GF-D8 (cell line): ENCODE results near the gene PRSS50.

Experiments used
- DNase-seq: peaks from one replicate; lab custom pipeline; 2025; lab: John Stamatoyannopoulos, UW

PRSS50 gene

GRCh38 chr3:46692566-46692990, 25.1 kb downstream of the PRSS50 start:
- no peak for DNase-seq

- DNase-seq = no peak
Observed at GRCh38 chr3:46690798-46691197, 26.9 kb downstream of the PRSS50 start.

DNA sequence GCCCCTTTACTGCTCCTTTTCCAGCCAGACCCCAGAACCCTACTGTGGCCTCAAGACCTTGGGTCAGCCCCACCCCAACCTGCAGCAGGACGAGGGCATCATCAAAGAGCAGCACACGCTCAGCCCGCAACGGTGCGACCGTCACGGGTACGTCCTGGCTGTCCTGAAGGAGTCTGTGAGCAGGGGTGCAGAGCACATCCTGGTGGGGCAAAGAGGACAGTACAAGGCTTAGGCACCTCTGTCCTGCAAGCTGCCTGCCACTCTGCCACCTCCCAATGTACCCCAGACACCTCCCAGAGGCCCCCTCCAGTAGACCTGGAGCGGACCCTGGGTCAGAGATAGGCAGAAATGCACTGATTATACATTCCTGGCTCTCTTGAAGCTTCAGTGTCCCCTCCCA, 32.2 kb downstream of the PRSS50 start:
- DNase-seq = no peak

- no peak for DNase-seq
Observed at GRCh38 chr3:46684891-46685290, 32.8 kb downstream of the PRSS50 start.

GRCh38 chr3:46682974-46683373, 34.7 kb downstream of the PRSS50 start:
- no peak for DNase-seq

DNA sequence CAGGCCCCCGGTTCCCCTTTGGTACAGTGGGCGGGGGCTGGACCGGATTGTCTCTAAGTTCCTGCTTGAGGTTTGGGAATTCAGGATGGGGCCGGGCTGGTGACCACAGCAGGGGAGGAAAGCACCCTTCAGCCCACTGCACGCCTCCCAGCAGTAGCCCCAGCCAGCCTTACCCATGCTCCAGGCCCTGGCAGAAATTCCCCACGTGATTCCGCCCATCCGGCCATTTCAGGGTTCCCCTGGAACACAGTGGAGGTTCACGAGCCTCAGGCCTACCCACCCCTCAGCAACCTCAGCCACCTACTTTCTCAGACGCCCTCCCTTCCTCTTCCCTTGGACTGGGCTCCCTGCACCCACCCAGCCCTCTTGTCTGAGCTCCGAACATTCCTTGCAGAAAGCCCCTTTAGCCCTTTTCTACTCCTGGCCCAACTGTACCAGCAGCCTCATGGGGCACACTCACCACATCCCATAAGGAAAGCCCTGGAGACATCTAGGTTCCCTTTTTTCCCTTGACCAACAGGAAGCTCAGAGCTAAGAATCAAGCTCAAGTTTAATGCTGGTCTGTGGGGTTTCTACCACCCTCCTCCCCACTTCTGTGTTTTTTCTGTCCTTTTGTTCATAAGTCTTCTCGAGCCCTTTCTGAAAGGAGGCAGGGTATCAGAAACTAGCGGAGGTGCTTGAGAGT, 35.7 kb downstream of the PRSS50 start:
- DNase-seq = no peak

GRCh38 chr3:46681387-46681786, 36.3 kb downstream of the PRSS50 start:
- no peak for DNase-seq

DNA sequence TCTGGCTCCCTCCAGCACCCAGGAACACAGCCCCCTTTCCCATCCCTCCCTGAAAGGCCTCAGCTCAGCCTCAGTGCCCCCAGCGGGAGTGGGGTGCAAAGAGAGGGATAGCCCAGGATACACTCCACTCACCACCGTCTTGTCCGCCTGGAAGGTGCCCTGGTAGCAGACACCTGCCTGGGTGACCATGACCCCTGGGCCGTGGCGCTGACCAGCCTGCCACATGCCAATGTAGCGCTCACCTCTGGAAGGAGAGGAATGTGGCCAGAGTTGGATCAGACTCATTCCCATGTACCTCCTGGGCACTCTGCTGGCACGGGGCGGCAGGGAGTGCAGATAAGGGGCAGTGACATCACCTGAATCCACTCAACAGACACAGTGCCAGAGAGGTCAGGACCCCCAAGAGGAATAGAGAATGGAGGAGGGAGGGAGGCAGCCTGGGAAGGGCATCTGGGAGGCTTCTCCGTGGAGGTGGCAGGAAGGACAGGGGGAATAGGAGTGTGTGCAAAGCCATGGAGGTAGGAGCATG, 37.3 kb downstream of the PRSS50 start:
- DNase-seq = no peak

- DNase-seq = no peak
Observed at GRCh38 chr3:46679681-46680080, 38.0 kb downstream of the PRSS50 start.

GRCh38 chr3:46678280-46678679, 39.4 kb downstream of the PRSS50 start:
- no peak for DNase-seq

- DNase-seq = no peak
Observed at GRCh38 chr3:46677411-46677726, 40.3 kb downstream of the PRSS50 start.

GRCh38 chr3:46676601-46677410, 40.9 kb downstream of the PRSS50 start:
- DNase-seq = no peak

DNA sequence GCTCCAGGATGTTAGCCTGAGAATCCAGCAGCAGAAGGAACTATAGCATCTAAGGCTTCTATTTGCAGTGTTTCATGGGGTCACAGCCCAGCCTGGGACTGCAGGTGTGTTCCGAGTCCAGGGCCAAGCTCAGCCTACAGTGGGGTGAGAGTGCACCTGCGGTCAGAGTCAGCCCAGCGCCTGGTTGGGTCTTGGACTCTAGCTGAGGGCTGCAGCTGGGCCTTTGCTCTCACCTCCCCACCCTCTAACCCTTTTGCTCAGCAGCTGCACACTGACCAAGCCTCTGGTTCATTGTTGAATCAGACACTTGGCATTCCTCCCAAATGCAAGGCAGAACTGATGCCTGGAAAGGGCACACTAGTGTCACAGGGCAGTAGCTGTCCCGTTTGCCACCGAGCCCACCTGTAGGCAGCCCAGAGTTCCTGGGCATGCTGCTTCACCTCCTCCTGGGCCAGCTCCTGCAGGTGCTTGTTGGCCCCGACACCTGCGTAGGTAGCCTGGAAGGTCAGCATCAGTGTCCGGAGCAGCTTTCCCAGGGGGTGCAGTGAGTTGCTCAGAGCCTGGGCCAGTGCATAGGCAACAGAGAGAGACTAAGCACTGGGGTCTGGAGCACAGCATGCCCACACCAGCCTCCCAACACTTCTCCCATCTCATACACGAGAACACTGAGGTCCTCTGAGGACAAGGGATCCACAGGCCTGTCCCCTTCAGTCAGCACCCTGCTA, 41.7 kb downstream of the PRSS50 start:
- DNase-seq = no peak

GRCh38 chr3:46675426-46675825, 42.2 kb downstream of the PRSS50 start:
- DNase-seq = no peak

DNA sequence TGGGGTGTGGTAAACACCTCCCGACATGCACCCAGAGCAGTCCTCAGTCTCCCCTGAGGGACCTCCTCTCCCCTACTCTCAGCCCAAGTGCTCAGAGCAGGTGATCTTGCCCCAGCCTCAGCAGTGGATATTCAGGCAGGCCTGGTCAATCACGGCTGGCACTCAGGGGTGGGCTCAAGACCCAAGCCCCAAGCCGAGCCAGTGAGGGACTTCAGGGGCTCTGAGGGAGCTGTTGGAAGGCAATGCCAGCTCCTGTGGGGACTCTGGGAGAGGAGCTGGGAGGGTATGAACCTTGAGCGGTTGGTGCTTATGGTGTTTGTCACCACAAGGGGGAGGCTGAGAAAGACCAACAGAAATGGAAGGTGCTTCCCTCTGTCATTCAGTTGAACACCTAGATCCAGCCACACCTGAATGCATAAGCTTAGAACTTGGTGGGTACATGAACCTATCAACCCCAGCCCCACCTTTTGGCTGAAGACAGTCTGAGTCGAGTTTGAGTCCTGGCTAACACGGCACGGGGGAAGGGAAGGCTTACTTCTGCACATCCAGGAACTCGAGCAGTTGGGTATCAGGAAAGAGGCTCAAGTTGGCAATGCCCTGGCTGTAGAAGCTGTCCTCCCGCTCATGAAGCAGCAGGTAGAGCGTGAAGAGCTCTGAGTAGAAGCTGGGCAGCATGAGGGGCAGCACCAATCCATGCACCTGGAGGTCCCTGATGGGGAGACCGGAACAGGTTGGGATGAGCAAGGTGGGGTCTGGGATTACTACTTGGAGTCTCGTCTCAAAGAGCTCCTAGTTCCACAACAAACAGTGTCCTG, 43.4 kb downstream of the PRSS50 start:
- DNase-seq = no peak

- no peak for DNase-seq
Observed at GRCh38 chr3:46673151-46674030, 44.3 kb downstream of the PRSS50 start.

- DNase-seq = no peak
Observed at GRCh38 chr3:46672349-46672695, 45.3 kb downstream of the PRSS50 start.

- no peak for DNase-seq
Observed at GRCh38 chr3:46671541-46672348, 45.9 kb downstream of the PRSS50 start.

GRCh38 chr3:46670891-46671427, 46.7 kb downstream of the PRSS50 start:
- DNase-seq = no peak
